Nephron (organoid): ENCODE measurements around the gene PCCA.

Experiments used
- H3K27ac Mint-ChIP-seq, 3 experiments: 2 replicates each; pipeline ENCODE4 v1.8.0; 2020; ENCODE audit warnings: mixed read lengths in 3 of 3, mild to moderate bottlenecking in 2 of 3, moderate library complexity in 1 of 3
- H3K27me3 Mint-ChIP-seq: 2 replicates; pipeline ENCODE4 v1.8.0; 2021; ENCODE audit warnings: low read depth, mild to moderate bottlenecking, moderate library complexity, mixed read lengths
- H3K36me3 Mint-ChIP-seq: 2 replicates; pipeline ENCODE4 v1.8.0; 2020; ENCODE audit warnings: low read depth, mixed read lengths
- H3K4me1 Mint-ChIP-seq: 2 replicates; pipeline ENCODE4 v1.8.0; 2020; ENCODE audit warnings: mixed read lengths
- H3K4me3 Mint-ChIP-seq, 3 experiments: 2 replicates each; pipeline ENCODE4 v1.8.0; 2020; ENCODE audit warnings: mild to moderate bottlenecking in 3 of 3, mixed read lengths in 3 of 3, moderate library complexity in 2 of 3
- H3K9me3 Mint-ChIP-seq: 2 replicates; pipeline ENCODE4 v1.8.0; 2020; ENCODE audit warnings: mixed read lengths
- TF ChIP-seq, protein P1 (sequence below), 3 experiments: fragments of 200-600 bp; sonication (generic); IDR thresholded peaks; one replicate each; pipeline ENCODE4 v1.5.0; 2021; ENCODE audit warnings: antibody characterized with exemption in 3 of 3; ENCODE audit not compliant: unreplicated experiment in 3 of 3

The PCCA gene

DNA sequence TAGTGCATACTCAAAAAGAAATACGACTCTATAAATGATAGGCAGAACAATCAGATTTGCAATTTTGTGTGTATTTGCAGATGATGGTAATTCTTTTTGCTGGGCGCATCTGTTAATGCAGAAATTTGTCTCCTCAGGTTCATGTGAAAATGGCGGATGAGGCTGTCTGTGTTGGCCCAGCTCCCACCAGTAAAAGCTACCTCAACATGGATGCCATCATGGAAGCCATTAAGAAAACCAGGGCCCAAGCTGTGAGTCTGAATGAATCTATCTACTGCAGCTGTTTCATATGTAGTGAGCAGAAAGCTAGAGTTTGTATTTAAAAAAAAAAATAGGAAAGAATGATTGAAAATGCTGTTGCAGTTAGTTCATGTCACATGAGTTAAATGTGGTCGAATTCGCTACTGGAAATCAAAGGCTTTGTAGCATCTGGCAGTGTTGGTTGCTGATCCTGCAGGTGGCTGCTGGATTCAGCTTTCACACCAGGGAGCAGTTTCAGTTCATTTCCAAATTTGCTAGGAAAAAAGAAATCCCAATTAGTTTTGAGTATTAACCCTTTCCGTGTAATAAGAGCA, 66.0 kb downstream of the PCCA start:
- H3K9me3 Mint-ChIP-seq, result no peaks in the 10 kb centered on the region
- H3K27me3 Mint-ChIP-seq, result no peaks in the 10 kb centered on the region
- H3K4me1 Mint-ChIP-seq, result no peaks in the 10 kb centered on the region
- TF ChIP-seq, protein P1, sequence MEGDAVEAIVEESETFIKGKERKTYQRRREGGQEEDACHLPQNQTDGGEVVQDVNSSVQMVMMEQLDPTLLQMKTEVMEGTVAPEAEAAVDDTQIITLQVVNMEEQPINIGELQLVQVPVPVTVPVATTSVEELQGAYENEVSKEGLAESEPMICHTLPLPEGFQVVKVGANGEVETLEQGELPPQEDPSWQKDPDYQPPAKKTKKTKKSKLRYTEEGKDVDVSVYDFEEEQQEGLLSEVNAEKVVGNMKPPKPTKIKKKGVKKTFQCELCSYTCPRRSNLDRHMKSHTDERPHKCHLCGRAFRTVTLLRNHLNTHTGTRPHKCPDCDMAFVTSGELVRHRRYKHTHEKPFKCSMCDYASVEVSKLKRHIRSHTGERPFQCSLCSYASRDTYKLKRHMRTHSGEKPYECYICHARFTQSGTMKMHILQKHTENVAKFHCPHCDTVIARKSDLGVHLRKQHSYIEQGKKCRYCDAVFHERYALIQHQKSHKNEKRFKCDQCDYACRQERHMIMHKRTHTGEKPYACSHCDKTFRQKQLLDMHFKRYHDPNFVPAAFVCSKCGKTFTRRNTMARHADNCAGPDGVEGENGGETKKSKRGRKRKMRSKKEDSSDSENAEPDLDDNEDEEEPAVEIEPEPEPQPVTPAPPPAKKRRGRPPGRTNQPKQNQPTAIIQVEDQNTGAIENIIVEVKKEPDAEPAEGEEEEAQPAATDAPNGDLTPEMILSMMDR (IDR thresholded peaks at IDR 0.05; ENCODE audit: unreplicated experiment in 3 of 3), result no peak
- H3K4me3 Mint-ChIP-seq, result no peak overlapping the region
- H3K36me3 Mint-ChIP-seq, result peaks cover 40% of the 10 kb centered on the region
- H3K27ac Mint-ChIP-seq, result no peak overlapping the region

DNA sequence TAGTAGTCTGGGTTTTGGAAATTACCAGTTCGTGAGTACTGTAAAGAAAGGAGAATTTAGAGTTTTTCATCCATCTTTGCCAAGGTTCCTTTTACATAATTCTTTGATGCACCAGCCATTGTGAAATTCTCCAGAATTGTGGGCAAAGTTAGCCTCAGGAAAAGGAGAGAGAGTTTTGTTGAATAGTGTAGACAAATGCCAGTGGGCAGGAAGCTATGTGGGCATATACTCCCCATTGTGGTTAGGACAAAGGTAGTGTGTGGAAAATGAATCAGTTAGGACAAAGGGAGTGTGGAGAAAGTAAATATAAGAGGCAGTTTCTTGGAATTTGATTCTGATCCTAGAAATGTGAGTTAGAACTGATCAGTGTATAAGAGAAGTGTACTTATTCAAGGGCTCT, 67.9 kb downstream of the PCCA start:
- TF ChIP-seq, protein P1 (IDR thresholded peaks at IDR 0.05; ENCODE audit: unreplicated experiment in 3 of 3), result no peak
- Mint-ChIP-seq H3K4me1 (no peaks in the 10 kb centered on the region), H3K36me3 (peaks cover 41% of the 10 kb centered on the region), H3K9me3 (no peaks in the 10 kb centered on the region), H3K27ac (no peak overlapping the region), H3K27me3 (no peaks in the 10 kb centered on the region), H3K4me3 (no peak overlapping the region)

GRCh38 chr13:100158569-100158968, 69.7 kb downstream of the PCCA start:
- Mint-ChIP-seq H3K4me1 (no peaks in the 10 kb centered on the region), H3K9me3 (no peaks in the 10 kb centered on the region), H3K27me3 (no peaks in the 10 kb centered on the region), H3K36me3 (peaks cover 37% of the 10 kb centered on the region), H3K27ac (no peak overlapping the region), H3K4me3 (no peak overlapping the region)
- TF ChIP-seq, protein P1 (IDR thresholded peaks at IDR 0.05; ENCODE audit: unreplicated experiment in 3 of 3), result no peak

- Mint-ChIP-seq H3K36me3 (peaks cover 35% of the 10 kb centered on the region), H3K4me1 (no peaks in the 10 kb centered on the region), H3K27me3 (no peaks in the 10 kb centered on the region), H3K4me3 (no peak overlapping the region), H3K27ac (no peak overlapping the region), H3K9me3 (no peaks in the 10 kb centered on the region)
- TF ChIP-seq, protein P1 (IDR thresholded peaks at IDR 0.05; ENCODE audit: unreplicated experiment in 3 of 3), result no peak
Measured at GRCh38 chr13:100159584-100159983, 70.7 kb downstream of the PCCA start.

DNA sequence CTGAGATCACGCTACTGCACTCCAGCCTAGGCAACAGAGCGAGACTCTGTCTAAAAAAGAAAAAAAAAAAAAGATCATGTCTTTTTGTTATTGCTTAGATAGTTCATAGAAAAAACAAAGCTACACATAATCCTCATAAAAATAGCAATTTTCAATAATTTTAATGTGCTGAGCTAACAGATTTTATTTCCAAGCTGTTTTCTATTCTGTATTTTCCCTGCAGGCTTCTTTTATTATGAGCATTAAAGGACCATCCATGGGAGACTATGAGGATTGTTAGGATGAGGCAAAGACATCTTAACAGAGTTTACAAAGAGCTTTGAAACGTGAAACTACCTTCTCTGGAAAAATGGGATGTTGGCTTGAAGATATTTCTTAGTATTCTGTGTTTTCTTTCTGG, 71.6 kb downstream of the PCCA start:
- Mint-ChIP-seq H3K27ac (no peak overlapping the region), H3K4me3 (no peak overlapping the region), H3K9me3 (no peaks in the 10 kb centered on the region), H3K4me1 (no peaks in the 10 kb centered on the region), H3K36me3 (peaks cover 38% of the 10 kb centered on the region), H3K27me3 (no peaks in the 10 kb centered on the region)
- TF ChIP-seq, protein P1 (IDR thresholded peaks at IDR 0.05; ENCODE audit: unreplicated experiment in 3 of 3), result no peak

DNA sequence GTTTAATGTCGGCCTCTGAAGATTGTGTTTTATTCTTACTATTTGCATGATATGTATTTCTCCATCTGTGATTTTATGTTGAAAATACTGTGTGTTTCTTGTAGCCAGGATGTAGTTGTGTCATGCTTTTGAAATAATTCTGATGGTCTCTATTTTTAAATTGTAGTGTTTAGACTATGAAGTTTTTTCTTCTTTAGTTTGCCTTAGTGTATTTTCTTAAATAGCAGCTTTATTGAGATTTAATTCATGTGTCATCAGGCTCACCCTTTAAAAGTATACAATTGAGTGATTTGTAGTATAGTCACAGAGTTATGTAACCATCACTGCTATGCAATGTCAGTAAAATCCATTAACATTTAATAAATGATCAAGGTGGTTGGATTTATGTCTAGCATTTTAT, 74.5 kb downstream of the PCCA start:
- H3K4me3 Mint-ChIP-seq, result no peak overlapping the region
- no peaks in the 10 kb centered on the region for H3K9me3 Mint-ChIP-seq
- no peaks in the 10 kb centered on the region for H3K27me3 Mint-ChIP-seq
- H3K36me3 Mint-ChIP-seq, result peaks cover 41% of the 10 kb centered on the region
- TF ChIP-seq, protein P1 (IDR thresholded peaks at IDR 0.05; ENCODE audit: unreplicated experiment in 3 of 3), result no peak
- no peaks in the 10 kb centered on the region for H3K4me1 Mint-ChIP-seq
- no peak overlapping the region for H3K27ac Mint-ChIP-seq
